GM19468 (cell line): ENCODE data around the gene CCL22.

Experiments used
- ATAC-seq: cut with Tn5 transposase; IDR thresholded peaks from one replicate; pipeline ENCODE4 v1.9.1; 2021; ENCODE audit warnings: mild to moderate bottlenecking, moderate library complexity, moderate number of reproducible peaks; ENCODE audit not compliant: unreplicated experiment; ENCODE audit errors: extremely low read depth

CCL22 gene

DNA sequence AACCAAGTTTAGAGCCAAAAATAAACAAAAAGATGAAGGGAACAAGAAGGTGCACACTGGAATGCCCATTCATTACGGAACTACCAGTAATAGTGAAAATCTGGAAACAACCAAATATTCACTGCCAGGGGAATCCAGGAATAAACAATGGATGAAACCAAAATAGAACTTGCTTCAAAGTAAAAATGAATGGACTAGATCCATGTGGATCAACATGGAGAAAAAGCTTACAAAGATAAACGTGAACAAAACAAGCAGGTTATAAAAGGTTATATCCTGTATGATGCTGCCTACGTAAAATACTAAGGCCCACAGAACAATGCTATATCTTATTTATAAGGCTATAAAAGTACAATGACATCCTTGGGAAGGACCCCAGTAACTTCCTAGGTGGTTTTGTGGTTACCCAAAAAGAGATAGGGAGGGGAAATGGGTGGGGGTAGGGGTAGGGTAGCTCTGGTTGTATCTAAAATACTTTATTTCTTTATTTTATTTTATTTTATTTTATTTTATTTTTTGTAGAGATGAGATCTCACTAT, 12.8 kb upstream of the CCL22 start:
- ATAC-seq, result no peak

DNA sequence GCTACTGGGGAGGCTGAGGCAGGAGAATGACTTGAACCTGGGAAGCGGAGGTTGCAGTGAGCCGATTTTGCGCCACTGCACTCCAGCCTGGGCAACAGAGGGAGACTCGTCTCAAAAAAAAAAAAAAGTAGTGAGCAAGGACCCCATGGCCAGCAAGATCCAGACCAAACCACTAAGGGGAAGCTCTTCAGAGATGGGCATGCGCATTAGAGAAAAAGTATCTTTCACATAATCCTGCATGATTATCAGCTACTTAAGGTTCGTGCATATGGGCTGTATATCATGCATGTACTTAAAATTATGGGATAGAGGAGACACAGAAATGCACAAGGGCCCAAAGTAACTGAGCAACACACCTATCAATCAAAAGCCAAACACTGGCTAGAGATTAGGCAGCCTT, 10.7 kb upstream of the CCL22 start:
- no peak for ATAC-seq

DNA sequence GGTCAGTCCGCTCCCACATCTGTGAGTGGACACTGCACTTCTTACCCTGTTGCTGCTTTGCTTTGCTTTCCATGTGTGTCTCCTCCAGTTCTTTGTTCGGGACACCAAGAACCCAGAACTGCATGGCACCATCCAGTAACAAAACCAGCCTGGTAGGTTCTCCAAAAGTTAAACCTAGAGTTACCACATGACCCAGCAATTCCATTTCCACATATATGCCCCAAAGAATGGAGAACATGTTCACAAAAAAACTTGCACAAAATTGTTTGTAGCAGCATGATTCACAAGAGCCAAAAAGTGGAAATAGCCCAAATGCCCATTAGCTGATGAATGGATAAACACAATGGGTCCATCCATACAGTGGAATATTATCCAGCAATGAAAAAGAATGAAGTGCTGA, 10.3 kb upstream of the CCL22 start:
- no peak for ATAC-seq

DNA sequence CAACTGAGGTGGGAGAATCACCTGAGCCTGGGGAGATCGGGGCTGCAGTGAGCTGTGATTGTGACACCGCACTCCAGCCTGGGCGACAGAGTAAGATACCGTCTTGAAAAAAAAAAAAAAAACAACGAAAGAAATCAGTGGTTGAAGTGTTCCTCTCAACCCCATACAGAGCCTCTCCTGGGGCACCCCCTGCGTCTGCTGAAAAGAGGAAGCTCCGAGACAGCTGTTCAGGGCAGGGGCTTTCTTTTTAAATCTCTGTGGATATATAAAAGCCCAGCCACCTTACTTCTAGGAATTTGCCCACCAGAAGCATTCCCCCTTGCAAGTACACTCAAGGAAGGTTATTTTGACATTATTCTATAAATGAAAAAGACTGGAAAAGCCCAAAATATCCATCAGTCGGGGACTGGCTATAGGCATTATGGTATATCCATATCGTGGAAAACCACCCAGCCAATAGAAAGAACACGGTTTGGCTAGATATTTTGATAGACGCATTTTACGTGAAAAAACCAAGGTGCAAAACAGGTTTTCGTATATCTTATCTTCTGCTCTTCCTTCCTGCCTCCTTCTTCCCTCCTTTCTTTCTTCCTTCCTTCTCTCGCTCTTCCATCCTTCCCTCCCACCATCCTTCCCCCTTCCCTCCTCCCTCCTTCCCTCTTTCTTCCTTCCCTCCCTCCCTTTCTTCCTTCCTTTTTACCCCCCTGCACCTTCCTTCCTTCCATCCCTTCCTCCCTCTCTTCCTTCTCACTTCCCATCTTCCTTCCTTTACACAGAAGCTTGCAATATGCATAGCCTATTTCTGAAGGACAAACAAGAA, 9.2 kb upstream of the CCL22 start:
- ATAC-seq, result peak; percentile 44

DNA sequence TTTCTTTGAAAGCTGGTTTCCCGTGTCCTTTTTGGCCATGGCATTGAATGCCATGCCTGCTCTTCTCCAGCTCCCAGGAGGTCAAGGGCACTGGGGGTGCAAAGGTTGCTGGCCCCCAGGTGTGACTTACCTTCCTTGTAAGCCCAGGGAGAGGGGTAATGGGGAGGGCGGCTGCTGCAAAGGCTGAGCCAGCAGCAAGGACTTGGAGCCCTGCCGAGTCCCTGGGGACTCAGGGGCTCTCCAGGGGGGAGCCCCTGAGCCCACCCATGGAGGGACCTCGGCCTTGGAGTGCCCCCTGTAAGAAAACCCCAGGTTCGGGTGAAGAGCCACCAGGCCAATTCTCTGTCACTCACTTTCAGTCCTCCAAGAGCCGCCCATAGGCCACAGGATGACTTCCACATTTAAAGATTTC, 5.9 kb upstream of the CCL22 start:
- ATAC-seq, result no peak

DNA sequence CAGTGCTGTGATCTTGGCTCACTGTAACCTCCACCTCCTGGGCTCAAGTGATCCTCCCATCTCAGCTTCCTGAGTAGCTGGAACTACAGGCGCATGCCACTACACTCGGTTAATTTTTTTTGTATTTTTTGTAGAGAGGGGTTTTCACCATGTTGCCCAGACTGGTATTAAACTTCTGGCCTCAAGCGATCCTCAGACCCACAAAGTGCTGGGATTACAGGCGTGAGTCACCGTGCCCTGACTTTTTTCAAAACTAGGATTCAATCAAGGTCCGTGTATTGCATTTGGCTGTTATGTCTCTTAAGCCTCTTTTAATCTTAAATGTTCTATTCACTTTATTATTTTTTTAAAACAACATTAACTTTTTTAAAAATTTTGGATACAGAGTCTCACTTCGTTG, 4.3 kb upstream of the CCL22 start:
- ATAC-seq, result no peak

DNA sequence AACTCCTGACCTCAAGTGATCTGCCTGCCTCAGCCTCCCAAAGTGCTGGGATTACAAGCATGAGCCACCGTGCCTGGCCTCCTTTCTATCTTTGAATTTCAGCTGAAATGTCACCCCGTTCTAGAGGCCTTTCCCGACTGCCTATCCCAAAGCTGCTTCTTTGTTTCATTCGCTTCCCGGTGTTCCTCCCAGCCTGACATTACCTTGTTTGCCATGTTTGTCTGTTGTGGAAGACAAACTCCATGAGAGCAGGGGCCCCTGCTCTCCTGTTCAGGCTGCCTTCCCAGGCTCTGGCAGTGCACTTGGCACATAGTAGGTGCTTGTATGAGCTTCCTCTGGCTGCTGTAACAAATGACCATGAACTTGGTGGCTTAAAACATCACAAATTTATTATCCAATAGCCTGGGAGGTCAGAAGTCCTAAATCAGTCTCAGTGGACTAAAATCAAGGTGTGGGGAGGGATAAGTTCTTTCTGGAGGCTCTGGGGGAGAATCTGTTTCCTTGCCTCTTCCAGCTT, 2.6 kb upstream of the CCL22 start:
- ATAC-seq, result no peak

DNA sequence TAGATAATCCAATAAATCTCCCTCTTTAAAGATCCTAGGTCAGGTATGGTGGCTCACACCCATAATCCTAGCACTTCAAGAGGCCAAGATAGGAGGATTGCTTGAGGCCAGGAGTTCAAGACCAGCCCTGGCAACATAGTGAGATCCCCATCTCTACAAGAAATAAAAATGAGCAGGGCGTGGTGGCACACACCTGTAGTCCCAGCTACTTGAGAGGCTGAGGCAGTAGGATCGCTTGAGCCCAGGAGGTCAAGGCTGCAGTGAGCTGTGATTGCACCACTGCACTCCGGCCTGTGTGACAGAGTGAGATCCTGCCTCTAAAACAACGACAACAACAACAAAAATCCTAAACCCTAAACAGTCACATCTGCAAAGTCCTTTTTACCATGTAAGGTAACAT, 2.0 kb upstream of the CCL22 start:
- no peak for ATAC-seq

DNA sequence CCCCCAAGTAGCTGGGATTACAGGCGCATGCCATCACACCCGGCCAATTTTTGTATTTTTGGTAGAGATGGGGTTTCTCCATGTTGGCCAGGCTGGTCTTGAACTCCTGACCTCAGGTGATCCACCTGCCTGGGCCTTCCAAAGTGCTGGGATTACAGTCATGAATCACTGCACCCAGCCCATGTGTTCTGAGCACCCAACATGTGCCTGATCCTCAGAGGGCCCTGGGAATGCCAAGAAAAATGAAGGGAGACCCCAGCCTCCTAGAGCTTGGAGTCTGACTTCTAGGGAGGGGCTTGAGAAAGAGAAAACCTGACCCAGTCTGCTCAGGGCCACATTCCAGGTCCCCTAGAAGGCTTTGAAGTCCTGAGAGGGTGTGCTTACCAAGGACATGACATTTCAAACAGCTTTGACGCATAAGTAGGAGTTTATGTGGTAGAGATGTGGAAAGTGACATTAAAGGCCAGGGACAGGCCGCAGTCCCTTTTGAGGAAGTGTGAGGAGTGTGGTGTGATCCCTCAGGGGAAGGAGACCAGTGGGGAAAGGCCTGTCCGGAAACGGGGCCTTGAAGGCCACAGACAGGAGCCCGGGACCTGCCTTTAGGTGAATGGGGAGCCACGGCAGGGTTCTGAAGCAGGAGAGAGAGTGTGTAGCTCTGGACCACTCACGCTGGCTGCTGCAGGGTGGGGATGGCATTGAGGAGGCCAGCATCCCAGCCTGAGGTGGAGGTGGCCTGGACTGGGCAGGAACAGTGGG, 1.1 kb upstream of the CCL22 start:
- no peak for ATAC-seq

DNA sequence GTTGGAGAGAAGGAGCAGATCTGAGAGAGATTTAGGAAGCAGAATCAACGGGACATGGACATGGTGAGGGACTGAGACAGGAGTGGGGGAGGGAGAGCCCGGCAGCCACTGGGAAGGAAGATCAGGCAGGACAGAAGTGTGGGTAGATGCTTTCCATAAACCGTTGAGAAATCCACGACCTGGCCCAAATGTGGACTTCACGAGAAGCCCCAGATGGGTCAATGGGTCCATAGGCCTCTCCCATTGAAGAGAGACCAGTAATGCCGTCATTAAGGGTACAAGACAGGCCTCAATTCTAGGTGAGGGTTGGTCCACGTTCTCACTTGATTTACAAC, 530 bp upstream of the CCL22 start:
- no peak for ATAC-seq

DNA sequence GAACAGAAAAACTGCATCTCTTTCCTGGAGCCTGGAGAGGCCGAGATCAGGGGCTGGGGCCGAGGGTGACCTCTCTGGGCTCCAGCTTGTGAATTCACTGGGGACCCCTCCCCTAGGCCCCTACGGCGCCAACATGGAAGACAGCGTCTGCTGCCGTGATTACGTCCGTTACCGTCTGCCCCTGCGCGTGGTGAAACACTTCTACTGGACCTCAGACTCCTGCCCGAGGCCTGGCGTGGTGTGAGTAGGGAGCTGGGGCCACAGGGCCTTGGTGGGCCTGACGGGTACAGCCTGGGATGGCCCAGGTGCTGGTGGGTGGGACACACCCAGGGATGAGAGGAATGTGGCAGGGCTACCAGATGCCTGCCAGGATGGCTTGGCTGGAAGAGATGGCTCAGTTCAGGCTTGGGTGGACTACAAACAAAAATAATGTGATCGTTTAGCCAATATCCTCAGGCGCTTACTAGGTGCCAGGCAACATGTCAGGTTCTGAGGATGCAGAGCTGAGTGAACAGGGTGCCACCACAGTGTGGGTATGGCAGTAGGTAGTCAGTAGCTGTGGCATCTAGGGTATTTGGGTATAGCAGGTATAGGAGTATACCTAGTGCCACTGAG, 1.8 kb downstream of the CCL22 start:
- no peak for ATAC-seq

DNA sequence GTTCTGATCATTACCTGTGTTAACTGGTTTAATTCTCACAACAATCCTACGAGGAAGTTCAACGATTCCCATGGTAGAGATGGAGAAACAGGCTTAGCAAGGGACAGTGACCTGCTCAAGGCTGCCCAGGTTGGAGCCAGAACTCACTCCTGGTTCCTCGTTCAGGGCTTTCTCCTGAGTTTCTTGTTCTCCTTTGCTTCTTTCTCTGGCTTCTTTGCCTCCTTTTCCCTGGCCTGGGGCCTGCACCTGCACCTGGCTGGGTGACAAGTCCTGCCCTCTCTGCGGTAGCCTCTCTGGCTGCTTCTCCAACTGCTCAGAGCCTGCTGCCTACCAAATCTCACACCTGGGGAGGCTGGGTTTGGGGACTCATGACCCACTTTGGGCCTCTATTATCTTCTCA, 2.8 kb downstream of the CCL22 start:
- no peak for ATAC-seq

DNA sequence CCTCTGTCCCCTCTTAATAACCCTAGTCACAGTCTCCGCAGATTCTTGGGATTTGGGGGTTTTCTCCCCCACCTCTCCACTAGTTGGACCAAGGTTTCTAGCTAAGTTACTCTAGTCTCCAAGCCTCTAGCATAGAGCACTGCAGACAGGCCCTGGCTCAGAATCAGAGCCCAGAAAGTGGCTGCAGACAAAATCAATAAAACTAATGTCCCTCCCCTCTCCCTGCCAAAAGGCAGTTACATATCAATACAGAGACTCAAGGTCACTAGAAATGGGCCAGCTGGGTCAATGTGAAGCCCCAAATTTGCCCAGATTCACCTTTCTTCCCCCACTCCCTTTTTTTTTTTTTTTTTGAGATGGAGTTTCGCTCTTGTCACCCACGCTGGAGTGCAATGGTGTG, 5.6 kb downstream of the CCL22 start:
- no peak for ATAC-seq

DNA sequence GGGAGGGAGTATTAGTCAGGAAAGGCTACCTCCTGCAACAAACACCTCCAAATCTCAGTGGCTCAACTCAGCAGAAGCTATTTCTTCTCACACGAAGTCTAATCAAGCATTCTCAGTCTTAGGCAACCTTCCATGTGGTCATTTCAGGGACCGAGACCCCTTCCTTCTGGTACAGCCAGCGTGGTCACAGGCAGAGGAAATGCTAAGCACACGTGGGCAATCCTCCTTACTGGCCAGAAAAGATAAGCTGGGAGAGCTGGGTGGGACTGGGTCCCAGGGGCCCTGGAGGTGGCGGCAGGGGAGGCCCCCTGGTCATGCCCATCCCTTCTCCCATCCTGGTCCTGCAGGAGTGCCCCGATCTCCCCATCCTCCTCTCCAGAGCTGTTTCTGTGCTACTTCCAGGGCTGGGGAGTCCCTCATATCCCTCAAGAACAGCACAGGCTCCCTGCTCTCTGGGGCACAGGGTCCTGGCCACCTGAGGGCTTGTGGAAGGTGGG, 8.0 kb downstream of the CCL22 start:
- ATAC-seq, result no peak

DNA sequence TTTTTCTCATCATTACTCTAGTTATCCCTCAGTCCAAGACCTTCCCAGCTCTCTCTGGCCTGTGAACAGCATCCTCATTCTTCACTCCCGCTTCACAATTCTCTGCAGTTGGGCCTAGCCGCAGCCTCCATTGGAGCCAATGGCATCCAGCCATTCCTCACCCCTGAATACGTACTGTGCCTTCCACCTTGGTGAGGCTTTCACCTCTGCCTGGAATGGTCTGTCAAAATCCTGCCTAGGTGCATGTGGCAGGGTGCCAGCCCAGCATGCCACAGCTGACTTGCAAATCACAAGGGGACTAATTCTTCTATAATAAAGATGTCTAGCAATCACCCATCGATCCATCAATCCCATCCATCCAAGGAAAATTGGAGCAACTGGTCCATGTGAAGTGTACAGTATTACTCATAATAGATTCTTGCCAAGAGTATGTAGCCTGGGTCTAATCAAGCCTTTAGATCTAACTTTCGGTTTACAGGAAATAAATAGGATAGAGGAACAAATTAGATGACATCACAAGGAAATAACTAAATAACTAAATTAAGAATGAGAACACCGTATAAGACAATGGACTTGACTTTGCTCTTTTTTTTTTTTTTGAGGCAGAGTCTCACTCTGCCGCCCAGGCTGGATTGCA, 8.7 kb downstream of the CCL22 start:
- no peak for ATAC-seq

DNA sequence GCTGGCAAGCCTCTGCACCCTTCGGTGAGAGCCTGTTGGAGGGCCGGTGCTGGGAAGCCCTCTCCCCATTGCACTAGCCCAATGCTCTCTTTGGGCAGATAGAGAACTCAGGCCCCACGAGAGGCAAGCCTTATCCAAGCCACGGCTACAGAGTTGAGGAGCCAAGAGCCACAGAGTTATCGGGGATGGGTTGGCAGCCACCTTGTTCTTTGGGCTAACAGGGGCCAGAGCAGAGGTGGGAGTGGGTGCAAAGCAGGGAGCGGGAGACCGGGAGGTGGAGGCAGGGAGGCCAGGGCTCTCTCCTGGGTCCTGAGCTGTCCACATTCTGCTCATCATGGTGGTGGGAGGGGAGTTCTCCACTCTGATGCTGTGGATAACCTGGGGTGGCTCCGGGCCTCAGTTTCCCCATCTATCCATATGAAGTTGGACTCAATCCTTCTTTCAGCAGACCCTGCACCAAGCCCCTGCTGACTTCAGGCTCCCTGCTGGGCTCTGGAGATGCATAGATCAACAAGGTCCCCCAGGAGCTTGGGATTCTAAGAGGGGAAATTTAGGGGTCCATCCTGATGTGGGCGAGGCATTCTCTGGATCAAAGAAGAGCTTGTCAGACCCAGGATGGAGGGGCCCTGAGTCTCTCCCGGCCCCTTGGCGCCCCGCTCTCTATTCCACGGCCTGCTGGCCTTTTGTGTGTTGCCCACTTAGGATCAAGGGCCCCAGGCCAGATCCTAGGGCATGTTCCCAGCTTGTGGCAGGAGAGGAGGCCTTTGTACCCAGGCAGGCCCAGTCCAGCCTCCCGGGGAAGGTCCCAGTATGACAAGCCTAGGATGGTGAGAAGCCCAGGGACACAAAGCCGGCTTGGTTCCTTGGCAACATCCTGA, 13.2 kb downstream of the CCL22 start:
- ATAC-seq, result no peak

DNA sequence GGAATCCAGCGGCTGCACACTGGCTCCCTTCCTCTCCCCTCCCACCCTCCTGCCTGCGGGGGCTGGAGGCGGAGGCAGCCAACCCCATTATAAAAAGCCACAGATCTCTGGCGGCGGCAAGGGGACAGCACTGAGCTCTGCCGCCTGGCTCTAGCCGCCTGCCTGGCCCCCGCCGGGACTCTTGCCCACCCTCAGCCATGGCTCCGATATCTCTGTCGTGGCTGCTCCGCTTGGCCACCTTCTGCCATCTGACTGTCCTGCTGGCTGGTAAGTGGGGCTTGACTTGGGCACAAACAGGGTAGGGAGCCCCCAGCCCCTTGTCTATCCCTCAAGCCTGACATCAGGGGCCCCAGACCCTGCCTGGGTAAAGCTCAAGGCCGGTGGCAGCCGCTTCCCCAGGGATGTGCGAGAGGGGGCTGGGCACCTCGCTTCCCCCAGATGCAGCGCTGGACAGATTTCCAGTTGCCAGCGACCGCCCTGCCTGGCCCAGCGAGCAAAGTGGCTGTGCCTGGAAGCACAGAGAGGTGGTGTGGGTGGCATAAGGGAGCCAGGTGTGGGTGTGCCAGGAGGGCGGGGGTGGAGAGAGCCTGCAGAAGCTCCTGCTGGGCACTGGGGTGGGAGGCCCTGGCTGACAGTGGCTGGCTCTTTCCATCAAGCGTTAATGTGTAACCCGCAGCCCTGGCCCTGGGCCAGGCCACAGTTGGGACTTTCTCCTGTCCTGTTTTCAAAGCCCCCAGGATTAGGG, 14.0 kb downstream of the CCL22 start, which contains the start of gene CX3CL1:
Gene CX3CL1 (plus strand): TSS at position 119 of the 745 bp plus-strand sequence. CDS start 79 bp downstream, at position 198.
- ATAC-seq, result no peak

DNA sequence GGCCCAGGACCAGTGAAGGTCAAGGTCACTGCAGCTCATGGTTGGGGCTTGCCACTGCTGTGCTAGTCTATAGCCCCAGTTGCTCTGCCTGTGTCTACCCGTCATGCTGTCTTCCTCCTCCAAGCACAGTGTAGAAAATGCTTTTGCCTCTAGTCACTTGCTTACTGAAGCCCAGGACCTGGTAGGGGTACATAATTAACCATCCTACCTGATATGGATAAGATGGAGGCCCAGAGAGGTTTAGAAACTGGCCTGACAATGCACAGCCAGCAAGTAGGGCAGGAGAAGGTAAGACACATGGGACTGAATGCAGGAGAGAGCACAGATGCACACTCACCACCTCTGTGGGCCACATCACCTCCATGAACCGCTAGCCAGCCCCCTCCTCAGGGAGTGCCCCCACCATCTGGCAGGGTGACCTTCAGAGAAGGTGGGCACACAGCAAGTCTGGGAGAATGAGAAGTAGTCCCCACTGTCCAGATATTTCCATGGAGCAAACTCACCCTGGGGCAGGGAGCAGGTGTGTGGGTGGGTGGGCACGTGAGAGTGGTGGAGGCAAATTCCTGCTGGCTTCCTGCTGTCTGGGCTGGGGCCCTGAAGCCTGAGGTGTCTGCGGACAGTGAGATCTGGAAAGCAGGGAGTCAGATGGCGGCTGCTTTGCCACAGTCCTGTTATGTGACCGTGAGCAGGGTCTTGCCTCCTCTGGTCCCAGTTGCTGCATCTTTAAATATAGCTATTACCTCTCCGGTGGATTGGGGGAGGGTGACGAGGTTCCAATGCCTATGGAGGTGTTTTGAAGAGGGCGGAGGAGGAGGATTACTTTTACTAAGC, 14.7 kb downstream of the CCL22 start:
- no peak for ATAC-seq
